ENCODE measurements around the gene EIF3L.

- TF ChIP-seq EZH2phosphoT487 (IDR thresholded peaks at IDR 0.05; ENCODE audit: borderline replicate concordance, low read depth) (no peak), MEF2A (IDR thresholded peaks at IDR 0.05; ENCODE audit: borderline replicate concordance, low read depth) (no peak), GABPA (IDR thresholded peaks at IDR 0.05; ENCODE audit: low read depth) (no peak), TAF1 (IDR thresholded peaks at IDR 0.05; ENCODE audit: borderline replicate concordance, low read depth, low read length) (no peak), ZBTB33 (IDR thresholded peaks at IDR 0.05; ENCODE audit: borderline replicate concordance, low read depth) (no peak), REST (IDR thresholded peaks at IDR 0.05; ENCODE audit: low read depth, low read length) (no peak), EP300 (IDR thresholded peaks at IDR 0.05; ENCODE audit: borderline replicate concordance in 1 of 2, low read depth in 1 of 2, low read length in 1 of 2) (no peak), FOXM1 (IDR thresholded peaks at IDR 0.05; ENCODE audit: low read depth) (no peak), POLR2AphosphoS5 (IDR thresholded peaks at IDR 0.05; ENCODE audit: low read depth, low read length) (no peak), RXRA (IDR thresholded peaks at IDR 0.05; ENCODE audit: borderline replicate concordance, low read depth) (no peak), TCF12 (IDR thresholded peaks at IDR 0.05) (no peak)
- TF ChIP-seq, protein P1, sequence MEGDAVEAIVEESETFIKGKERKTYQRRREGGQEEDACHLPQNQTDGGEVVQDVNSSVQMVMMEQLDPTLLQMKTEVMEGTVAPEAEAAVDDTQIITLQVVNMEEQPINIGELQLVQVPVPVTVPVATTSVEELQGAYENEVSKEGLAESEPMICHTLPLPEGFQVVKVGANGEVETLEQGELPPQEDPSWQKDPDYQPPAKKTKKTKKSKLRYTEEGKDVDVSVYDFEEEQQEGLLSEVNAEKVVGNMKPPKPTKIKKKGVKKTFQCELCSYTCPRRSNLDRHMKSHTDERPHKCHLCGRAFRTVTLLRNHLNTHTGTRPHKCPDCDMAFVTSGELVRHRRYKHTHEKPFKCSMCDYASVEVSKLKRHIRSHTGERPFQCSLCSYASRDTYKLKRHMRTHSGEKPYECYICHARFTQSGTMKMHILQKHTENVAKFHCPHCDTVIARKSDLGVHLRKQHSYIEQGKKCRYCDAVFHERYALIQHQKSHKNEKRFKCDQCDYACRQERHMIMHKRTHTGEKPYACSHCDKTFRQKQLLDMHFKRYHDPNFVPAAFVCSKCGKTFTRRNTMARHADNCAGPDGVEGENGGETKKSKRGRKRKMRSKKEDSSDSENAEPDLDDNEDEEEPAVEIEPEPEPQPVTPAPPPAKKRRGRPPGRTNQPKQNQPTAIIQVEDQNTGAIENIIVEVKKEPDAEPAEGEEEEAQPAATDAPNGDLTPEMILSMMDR (IDR thresholded peaks at IDR 0.05), result no peak
Measured at GRCh38 chr22:37932821-37933578, 83.8 kb downstream of the EIF3L start.

All from SK-N-SH (cell line).